ENCODE results near the gene ZNF621.

GRCh38 chr3:40572588-40572987 is 47.8 kb downstream of the ZNF621 start:
- TF ChIP-seq, protein P1, sequence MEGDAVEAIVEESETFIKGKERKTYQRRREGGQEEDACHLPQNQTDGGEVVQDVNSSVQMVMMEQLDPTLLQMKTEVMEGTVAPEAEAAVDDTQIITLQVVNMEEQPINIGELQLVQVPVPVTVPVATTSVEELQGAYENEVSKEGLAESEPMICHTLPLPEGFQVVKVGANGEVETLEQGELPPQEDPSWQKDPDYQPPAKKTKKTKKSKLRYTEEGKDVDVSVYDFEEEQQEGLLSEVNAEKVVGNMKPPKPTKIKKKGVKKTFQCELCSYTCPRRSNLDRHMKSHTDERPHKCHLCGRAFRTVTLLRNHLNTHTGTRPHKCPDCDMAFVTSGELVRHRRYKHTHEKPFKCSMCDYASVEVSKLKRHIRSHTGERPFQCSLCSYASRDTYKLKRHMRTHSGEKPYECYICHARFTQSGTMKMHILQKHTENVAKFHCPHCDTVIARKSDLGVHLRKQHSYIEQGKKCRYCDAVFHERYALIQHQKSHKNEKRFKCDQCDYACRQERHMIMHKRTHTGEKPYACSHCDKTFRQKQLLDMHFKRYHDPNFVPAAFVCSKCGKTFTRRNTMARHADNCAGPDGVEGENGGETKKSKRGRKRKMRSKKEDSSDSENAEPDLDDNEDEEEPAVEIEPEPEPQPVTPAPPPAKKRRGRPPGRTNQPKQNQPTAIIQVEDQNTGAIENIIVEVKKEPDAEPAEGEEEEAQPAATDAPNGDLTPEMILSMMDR (IDR thresholded peaks at IDR 0.05) = no peak
- TF ChIP-seq REST (IDR thresholded peaks at IDR 0.05; ENCODE audit: insufficient read depth in 1 of 2, low read depth in 2 of 2, low read length in 1 of 2) (no peak), POLR2AphosphoS5 (IDR thresholded peaks at IDR 0.05; ENCODE audit: low read depth, low read length) (no peak), SIN3A (IDR thresholded peaks at IDR 0.05; ENCODE audit: borderline replicate concordance, insufficient read depth, low read depth, low read length) (no peak), TCF7L2 (IDR thresholded peaks at IDR 0.05; ENCODE audit: low read depth, low read length) (no peak)
